ENCODE data around the gene LMNTD2.

The LMNTD2 gene

DNA sequence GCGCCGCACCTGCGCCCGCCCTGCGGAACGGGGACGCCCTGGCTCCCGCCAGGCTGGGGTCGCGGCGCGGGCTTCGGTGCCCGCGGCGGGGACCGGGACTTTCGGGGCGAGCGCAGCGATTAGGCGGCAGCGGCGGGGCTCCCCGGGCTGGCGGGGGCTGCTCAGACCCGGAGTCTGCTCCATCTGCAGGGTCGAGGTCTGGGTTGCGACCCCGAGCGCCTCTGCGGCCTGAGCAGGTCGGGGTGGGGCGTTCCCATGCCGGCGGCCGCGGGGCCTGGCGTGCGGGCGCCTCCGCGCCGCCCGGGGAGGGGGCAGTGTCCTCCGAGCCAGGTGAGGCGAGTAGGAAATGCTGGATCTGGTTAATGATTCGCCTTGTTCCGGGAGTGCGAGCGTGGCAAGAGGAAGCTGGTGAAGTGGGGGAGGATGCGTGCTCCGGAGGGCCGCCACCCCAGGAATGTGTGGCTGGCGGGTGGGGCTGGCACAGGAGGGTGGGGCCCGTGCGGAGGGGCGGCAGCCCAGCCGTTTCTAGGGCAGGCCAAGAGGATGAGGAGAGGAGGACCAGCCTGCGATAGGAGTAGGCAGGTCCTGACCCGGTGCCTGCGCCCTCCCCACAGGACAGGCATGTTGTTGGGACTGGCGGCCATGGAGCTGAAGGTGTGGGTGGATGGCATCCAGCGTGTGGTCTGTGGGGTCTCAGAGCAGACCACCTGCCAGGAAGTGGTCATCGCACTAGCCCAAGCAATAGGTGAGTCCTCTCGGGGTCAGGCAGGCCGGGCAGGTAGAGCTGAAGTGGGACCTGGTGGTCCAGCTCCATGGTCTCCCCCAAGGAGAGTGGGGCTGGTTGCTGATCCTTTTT, 838 bp upstream of the LMNTD2 start:
- Histone ChIP-seq H3K27me3 (replicated peaks; ENCODE audit: control insufficient read depth, insufficient read depth, low read length) (peaks cover 2% of the 10 kb centered on the region), H3K36me3 (ENCODE audit: control insufficient read depth, insufficient read depth, low read length) (peaks cover 5% of the 10 kb centered on the region), H3K4me3 (replicated peaks; ENCODE audit: low read depth, low read length) (peak overlapping the region; percentile 70)
- TF ChIP-seq, protein P1, sequence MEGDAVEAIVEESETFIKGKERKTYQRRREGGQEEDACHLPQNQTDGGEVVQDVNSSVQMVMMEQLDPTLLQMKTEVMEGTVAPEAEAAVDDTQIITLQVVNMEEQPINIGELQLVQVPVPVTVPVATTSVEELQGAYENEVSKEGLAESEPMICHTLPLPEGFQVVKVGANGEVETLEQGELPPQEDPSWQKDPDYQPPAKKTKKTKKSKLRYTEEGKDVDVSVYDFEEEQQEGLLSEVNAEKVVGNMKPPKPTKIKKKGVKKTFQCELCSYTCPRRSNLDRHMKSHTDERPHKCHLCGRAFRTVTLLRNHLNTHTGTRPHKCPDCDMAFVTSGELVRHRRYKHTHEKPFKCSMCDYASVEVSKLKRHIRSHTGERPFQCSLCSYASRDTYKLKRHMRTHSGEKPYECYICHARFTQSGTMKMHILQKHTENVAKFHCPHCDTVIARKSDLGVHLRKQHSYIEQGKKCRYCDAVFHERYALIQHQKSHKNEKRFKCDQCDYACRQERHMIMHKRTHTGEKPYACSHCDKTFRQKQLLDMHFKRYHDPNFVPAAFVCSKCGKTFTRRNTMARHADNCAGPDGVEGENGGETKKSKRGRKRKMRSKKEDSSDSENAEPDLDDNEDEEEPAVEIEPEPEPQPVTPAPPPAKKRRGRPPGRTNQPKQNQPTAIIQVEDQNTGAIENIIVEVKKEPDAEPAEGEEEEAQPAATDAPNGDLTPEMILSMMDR (IDR thresholded peaks at IDR 0.05; ENCODE audit: insufficient read depth, low read length, poor library complexity, severe bottlenecking), result no peak
- no peak for DNase-seq (ENCODE audit: extremely low read depth, insufficient read length)

DNA sequence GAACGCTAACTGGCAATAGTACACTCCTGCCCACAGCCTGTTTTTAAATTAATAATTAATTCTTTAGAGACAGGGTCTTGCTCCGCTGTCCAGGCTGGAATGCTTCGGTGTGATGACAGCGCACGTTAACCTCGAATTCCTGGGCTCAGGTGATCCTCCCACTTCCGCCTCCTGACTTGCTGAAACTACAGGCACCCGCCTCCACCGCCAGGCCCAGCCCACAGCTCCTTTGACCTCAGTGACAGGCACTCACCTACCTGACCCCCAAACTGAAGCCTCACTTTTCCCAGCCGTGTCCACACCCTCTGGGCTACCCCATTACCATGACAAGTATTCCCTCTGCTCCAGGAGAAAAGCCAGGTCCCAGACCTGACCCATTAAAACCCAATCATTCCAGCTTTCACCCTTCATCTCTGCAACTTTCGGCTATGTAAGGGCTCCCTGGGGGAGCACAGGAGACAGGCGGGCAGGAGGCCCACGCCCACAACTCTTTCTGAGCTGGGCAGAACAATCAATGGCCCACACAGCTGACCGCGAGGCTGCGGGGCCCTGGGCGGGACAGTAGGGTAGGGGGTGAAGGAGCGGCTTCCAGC, 730 bp downstream of the LMNTD2 start:
- DNase-seq (ENCODE audit: extremely low read depth, insufficient read length), result no peak
- Histone ChIP-seq H3K36me3 (ENCODE audit: control insufficient read depth, insufficient read depth, low read length) (peaks cover 2% of the 10 kb centered on the region; the same call in 1 of the 2 replicates), H3K4me3 (replicated peaks; ENCODE audit: low read depth, low read length) (peak overlapping the region; percentile 70), H3K27me3 (replicated peaks; ENCODE audit: control insufficient read depth, insufficient read depth, low read length) (peaks cover 2% of the 10 kb centered on the region)
- TF ChIP-seq, protein P1 (IDR thresholded peaks at IDR 0.05; ENCODE audit: insufficient read depth, low read length, poor library complexity, severe bottlenecking), result no peak

DNA sequence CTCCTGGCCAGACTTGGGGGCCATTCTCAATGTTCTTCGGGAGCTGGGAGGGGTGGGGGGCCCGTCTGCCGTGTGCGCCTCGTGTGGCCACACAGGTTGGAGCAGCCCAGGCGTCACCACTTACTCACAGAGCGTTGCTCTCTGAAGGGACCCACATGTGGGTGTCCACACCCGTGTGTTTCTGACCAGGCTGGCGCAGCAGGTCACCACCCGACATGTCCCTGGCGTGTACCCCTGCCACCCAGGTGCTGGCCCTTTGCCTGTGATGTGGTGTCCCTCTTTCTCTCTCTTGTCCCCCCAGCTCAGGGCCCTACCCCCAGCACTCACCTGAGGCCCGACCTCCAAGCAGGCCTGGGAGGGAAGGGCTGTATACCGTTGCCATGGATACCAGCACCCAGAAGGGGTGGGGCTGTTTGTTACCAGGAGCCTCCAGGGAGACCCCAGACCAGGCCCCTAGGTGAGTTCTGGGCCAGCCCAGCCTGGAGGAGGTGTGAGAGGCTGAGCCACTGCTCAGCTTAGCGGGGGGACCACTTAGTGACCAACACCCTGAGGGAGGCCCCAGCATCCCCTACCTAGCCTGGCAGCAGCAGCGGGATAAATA, 1.4 kb downstream of the LMNTD2 start:
- DNase-seq (ENCODE audit: extremely low read depth, insufficient read length), result no peak
- Histone ChIP-seq H3K27me3 (replicated peaks; ENCODE audit: control insufficient read depth, insufficient read depth, low read length) (peaks cover 2% of the 10 kb centered on the region), H3K4me3 (replicated peaks; ENCODE audit: low read depth, low read length) (no peak overlapping the region), H3K36me3 (ENCODE audit: control insufficient read depth, insufficient read depth, low read length) (peaks cover 2% of the 10 kb centered on the region; the same call in 1 of the 2 replicates)
- TF ChIP-seq, protein P1 (IDR thresholded peaks at IDR 0.05; ENCODE audit: insufficient read depth, low read length, poor library complexity, severe bottlenecking), result no peak

GRCh38 chr11:558503-558902, 2.0 kb downstream of the LMNTD2 start:
- DNase-seq (ENCODE audit: extremely low read depth, insufficient read length), result no peak
- TF ChIP-seq, protein P1 (IDR thresholded peaks at IDR 0.05; ENCODE audit: insufficient read depth, low read length, poor library complexity, severe bottlenecking), result no peak
- Histone ChIP-seq H3K4me3 (replicated peaks; ENCODE audit: low read depth, low read length) (no peak overlapping the region), H3K36me3 (ENCODE audit: control insufficient read depth, insufficient read depth, low read length) (no peaks in the 10 kb centered on the region; the same call in 1 of the 2 replicates), H3K27me3 (replicated peaks; ENCODE audit: control insufficient read depth, insufficient read depth, low read length) (peaks cover 2% of the 10 kb centered on the region)

DNA sequence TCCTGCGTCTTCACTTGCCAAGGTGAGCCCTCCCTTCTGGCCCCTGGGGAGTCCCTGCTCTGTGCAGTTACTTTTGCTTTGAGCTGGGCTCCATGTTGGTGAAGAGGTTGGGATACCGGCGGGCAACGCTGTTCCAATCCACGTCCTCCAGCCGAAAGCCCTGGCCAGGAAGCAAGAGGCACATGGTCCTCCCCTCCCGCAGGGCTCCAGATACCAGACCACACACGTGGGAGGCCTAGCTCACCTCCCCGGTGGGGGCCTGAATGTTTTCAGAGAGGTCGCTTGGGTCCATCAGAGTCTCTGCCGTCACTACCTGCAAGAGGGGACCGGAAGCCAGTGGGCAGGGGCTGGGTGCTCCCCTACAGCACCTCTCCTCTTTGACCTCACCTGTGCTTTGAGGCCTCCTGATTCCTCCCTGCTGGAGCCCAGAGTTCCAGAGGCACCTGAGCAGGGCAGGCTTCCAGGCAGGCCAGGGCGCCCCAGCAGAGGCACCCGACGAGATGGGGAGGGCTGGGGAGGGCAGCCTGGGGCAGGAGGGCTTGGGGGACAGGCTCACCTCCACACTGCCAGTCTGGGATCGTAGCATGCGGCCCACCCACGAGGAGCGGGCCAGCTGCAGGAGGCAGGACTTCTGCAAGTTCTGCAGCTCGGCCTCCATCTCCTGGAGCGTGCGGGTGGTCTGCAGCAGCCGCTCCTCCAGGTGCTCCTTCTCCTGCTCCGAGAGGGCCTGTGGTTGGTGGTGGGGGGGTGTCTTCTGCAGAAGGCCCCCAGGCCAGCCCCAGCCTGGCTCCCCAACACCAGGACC, 3.0 kb downstream of the LMNTD2 start:
- H3K27me3 ChIP-seq (replicated peaks; ENCODE audit: control insufficient read depth, insufficient read depth, low read length), result peaks cover 2% of the 10 kb centered on the region
- no peaks in the 10 kb centered on the region for H3K36me3 ChIP-seq (ENCODE audit: control insufficient read depth, insufficient read depth, low read length)
- no peak for DNase-seq (ENCODE audit: extremely low read depth, insufficient read length)
- H3K4me3 ChIP-seq (replicated peaks; ENCODE audit: low read depth, low read length), result no peak overlapping the region
- TF ChIP-seq, protein P1 (IDR thresholded peaks at IDR 0.05; ENCODE audit: insufficient read depth, low read length, poor library complexity, severe bottlenecking), result no peak

Measured in GM06990 (cell line).